HepG2 (cell line): ENCODE results near the gene NSL1. TPM values are rescaled to one million over a fixed set of nuclear protein-coding genes. Genes with fewer than 3 reads are reported as not detected.

Experiments
- ATAC-seq: fragments of 200-7000 bp; cut with Tn5 transposase; 3 replicates; pipeline ENCODE4 v1.9.1; 2020; ENCODE audit warnings: mild to moderate bottlenecking, moderate library complexity
- BruUV-seq: library from RNA; stranded (reverse); fragments of 400-500 nt; replicated peaks from 2 replicates; lab custom pipeline; 2021; lab: Mats Ljungman, UMichigan
- CTCF ChIA-PET: fragments of 300-600 bp; formaldehyde crosslinking; extraction: SDS; loops from one replicate; lab custom pipeline; 2021; ENCODE audit warnings: low total read pairs, inconsistent platforms, low intra/inter-chr PET ratio; lab: Yijun Ruan, JAX
- POLR2A ChIA-PET: fragments of 350-600 bp; sonication (Branson Sonifier 250); formaldehyde crosslinking; loops from one replicate; lab custom pipeline; 2020; ENCODE audit warnings: antibody characterized with exemption, inconsistent platforms; lab: Yijun Ruan, JAX
- DNase-seq: peaks from one replicate; pipeline ENCODE4 v3.0.0-alpha.2; 2015; ENCODE audit warnings: low spot score
- FAIRE-seq: peaks from 3 replicates; lab custom pipeline; 2011; peaks lifted over from hg19 to GRCh38; lab: Jason Lieb, UNC
- H2AFZ ChIP-seq: one replicate; pipeline ENCODE4 v1.6.1; 2011; ENCODE audit warnings: low read length, inconsistent platforms
- H3K27ac ChIP-seq: fragments of 300-600 bp; 3 replicates; pipeline ENCODE4 v1.8.0; 2011; ENCODE audit warnings: mixed run types, mild to moderate bottlenecking, mixed read lengths, low read length, inconsistent platforms; ENCODE audit not compliant: insufficient read depth; ENCODE audit errors: extremely low read length
- H3K27me3 ChIP-seq, 2 experiments: fragments of 200-600 bp in 1 of 2; 2 replicates in 1 of 2; 3 replicates in 1 of 2; pipeline versions ENCODE4 v1.6.0 to v1.8.0; 2011; ENCODE audit warnings: low read length in 2 of 2, mild to moderate bottlenecking in 2 of 2, moderate library complexity in 2 of 2, inconsistent platforms in 1 of 2; ENCODE audit not compliant: insufficient read depth in 2 of 2, control insufficient read depth in 1 of 2
- H3K36me3 ChIP-seq, 2 experiments: fragments of 200-600 bp in 1 of 2; replicated peaks in 1 of 2; 2 replicates in 1 of 2; 3 replicates in 1 of 2; pipeline versions ENCODE4 v1.5.1 to v1.8.0; 2011; ENCODE audit warnings: low read length in 2 of 2, inconsistent platforms in 1 of 2; ENCODE audit not compliant: insufficient read depth in 2 of 2, control insufficient read depth in 1 of 2
- H3K4me1 ChIP-seq: 2 replicates; pipeline ENCODE4 v1.5.1; 2012; ENCODE audit warnings: low read length, inconsistent platforms; ENCODE audit not compliant: insufficient read depth
- H3K4me2 ChIP-seq: 2 replicates; pipeline ENCODE4 v1.6.0; 2011; ENCODE audit warnings: low read depth, low read length, inconsistent platforms
- H3K4me3 ChIP-seq, 3 experiments: fragments of 200-600 bp in 1 of 3; sonication (generic), shearing (Covaris generic) in 1 of 3; replicated peaks in 1 of 3; 2 replicates each; pipeline ENCODE4 v1.5.1; 2011 to 2016; ENCODE audit warnings: low read length in 3 of 3, inconsistent platforms in 2 of 3, low read depth in 2 of 3, mild to moderate bottlenecking in 2 of 3, control low read depth in 1 of 3, mixed read lengths in 1 of 3; ENCODE audit not compliant: insufficient read depth in 1 of 3
- H3K79me2 ChIP-seq: one replicate; pipeline ENCODE4 v1.6.1; 2011; ENCODE audit warnings: low read length, inconsistent platforms; ENCODE audit not compliant: insufficient read depth
- H3K9ac ChIP-seq: 2 replicates; pipeline ENCODE4 v1.6.0; 2011; ENCODE audit warnings: mild to moderate bottlenecking, low read depth, low read length, inconsistent platforms; ENCODE audit not compliant: insufficient read depth
- H3K9me3 ChIP-seq: 2 replicates; pipeline ENCODE4 v1.5.1; 2012; ENCODE audit warnings: mild to moderate bottlenecking, low read length
- H4K20me1 ChIP-seq: 2 replicates; pipeline ENCODE4 v1.6.0; 2011; ENCODE audit warnings: inconsistent platforms, mild to moderate bottlenecking, low read length, moderate library complexity; ENCODE audit not compliant: insufficient read depth
- EED ChIP-seq: sonication (generic); formaldehyde crosslinking; IDR thresholded peaks from 2 replicates; pipeline ENCODE4 v1.5.0; 2020; ENCODE audit warnings: mild to moderate bottlenecking, missing genetic modification reagents
- GMEB1 ChIP-seq: sonication (generic); formaldehyde crosslinking; IDR thresholded peaks from 2 replicates; pipeline ENCODE4 v1.5.1; 2020; ENCODE audit warnings: missing genetic modification reagents, mild to moderate bottlenecking, borderline replicate concordance
- HNF1B ChIP-seq: sonication (generic); formaldehyde crosslinking; IDR thresholded peaks from 2 replicates; pipeline ENCODE4 v1.5.1; 2020; ENCODE audit warnings: mild to moderate bottlenecking, moderate library complexity, missing genetic modification reagents
- NKX3-1 ChIP-seq: sonication (generic); formaldehyde crosslinking; IDR thresholded peaks from 2 replicates; pipeline ENCODE4 v1.5.0; 2020; ENCODE audit warnings: missing genetic modification reagents
- POLR2G ChIP-seq: fragments of 200-400 bp; formaldehyde crosslinking; IDR thresholded peaks from 2 replicates; pipeline ENCODE4 v1.6.1; 2018; ENCODE audit warnings: mild to moderate bottlenecking, low read depth, low read length, moderate library complexity
- REXO4 ChIP-seq: sonication (generic); formaldehyde crosslinking; IDR thresholded peaks from 2 replicates; pipeline ENCODE4 v1.8.0; 2022; ENCODE audit warnings: missing genetic modification reagents, mild to moderate bottlenecking, borderline replicate concordance
- TEAD3 ChIP-seq: optimal IDR thresholded peaks from 2 replicates; pipeline ENCODE3; 2016; ENCODE audit warnings: borderline replicate concordance
- ZNF24 ChIP-seq: fragments of 450-650 bp; IDR thresholded peaks from 2 replicates; pipeline ENCODE4 v1.6.1; 2017; ENCODE audit warnings: antibody characterized with exemption, mild to moderate bottlenecking
- ZNF460 ChIP-seq: sonication (generic); formaldehyde crosslinking; IDR thresholded peaks from 2 replicates; pipeline ENCODE4 v1.5.1; 2020; ENCODE audit warnings: missing genetic modification reagents, mild to moderate bottlenecking, borderline replicate concordance
- ZNF589 ChIP-seq: sonication (generic); formaldehyde crosslinking; conservative IDR thresholded peaks from 2 replicates; pipeline ENCODE4 v1.8.0; 2022; ENCODE audit warnings: mild to moderate bottlenecking, moderate library complexity, missing genetic modification reagents
- ZNF720 ChIP-seq: sonication (generic); formaldehyde crosslinking; IDR thresholded peaks from 2 replicates; pipeline ENCODE4 v1.4.0; 2020; ENCODE audit warnings: missing genetic modification reagents
- ZNF776 ChIP-seq: sonication (generic); formaldehyde crosslinking; IDR thresholded peaks from 2 replicates; pipeline ENCODE4 v1.4.0; 2020; ENCODE audit warnings: mild to moderate bottlenecking, missing genetic modification reagents
- WGBS: methylation state at CpG from one replicate; pipeline ENCODE4 v1.1.6; 2017; ENCODE audit warnings: low lambda C conversion rate; 5-methylcytosine and 5-hydroxymethylcytosine counted together
- in situ Hi-C: cut with HindIII; loops from 2 replicates; pipeline ENCODE4 v1.10.0; 2017; ENCODE audit warnings: low pct_unique_long_range_greater_than_20kb; ENCODE audit not compliant: extremely low pct_ligation_motif_present
- intact Hi-C: fragments of 100-400 bp; cut with micrococcal nuclease; formaldehyde crosslinking; loops from one replicate; pipeline ENCODE4 v1.10.0; 2022; ENCODE audit not compliant: unreplicated experiment
- polyA plus RNA-seq, 8 experiments: library from polyadenylated mRNA; depleted of rRNA in 3 of 8; stranded (reverse) in 7 of 8; unstranded in 1 of 8; fragments of >200 nt; fragmentation: Illumina TruSeq in 4 of 8; extraction: Trizol in 4 of 8; gene quantifications; 2 replicates each; pipeline versions ENCODE4 v1.2.1 to v1.2.3, GENCODE V29; 2011 to 2016; ENCODE audit warnings: low read depth in 4 of 8, missing spikeins in 1 of 8, mixed read lengths in 1 of 8; ENCODE audit not compliant: insufficient read depth in 1 of 8
- total RNA-seq, 5 experiments: library from RNA; depleted of rRNA; stranded (reverse); fragments of >200 nt; fragmentation: Illumina TruSeq; extraction: Trizol; gene quantifications; 2 replicates each; pipeline ENCODE4 v1.2.3, GENCODE V29; 2016; ENCODE audit warnings: low read depth in 1 of 5
- TF ChIP-seq, protein P1 (sequence below): sonication (generic); formaldehyde crosslinking; IDR thresholded peaks from 2 replicates; pipeline ENCODE4 v1.4.0; 2020; ENCODE audit warnings: mild to moderate bottlenecking, missing genetic modification reagents, borderline replicate concordance

NSL1 gene
- total and polyA plus RNA-seq, 2 of the 13 experiments (the other 11 are each of a cell fraction or from before 2014, with no cell fraction given) = 34.5 to 77.4 TPM

GRCh38 chr1:212688341-212689047 lies 103.1 kb downstream of the NSL1 start:
- DNase-seq (no peak), ATAC-seq (no peak), FAIRE-seq (no peak)
- 14% methylated on average over 7 of the region's 7 CpGs for WGBS
- Histone ChIP-seq H2AFZ (no peak overlapping the region), H3K36me3 (no peaks in the 10 kb centered on the region), H3K9ac (no peak overlapping the region), H3K79me2 (no peaks in the 10 kb centered on the region), H3K4me2 (no peak overlapping the region), H3K27me3 (peaks cover 0 to 77% of the 10 kb centered on the region in 2 experiments; a peak in 4 of 5 replicates), H3K9me3 (no peaks in the 10 kb centered on the region), H3K4me1 (peaks cover 11% of the 10 kb centered on the region), H3K27ac (no peak overlapping the region), H3K4me3 (no peak overlapping the region), H4K20me1 (no peaks in the 10 kb centered on the region)
- BruUV-seq = no TSS peak
- in situ Hi-C loops = no loop called here
- no peak for TF ChIP-seq ZNF589 (CRISPR knock-in tag)
- no peak for TF ChIP-seq EED (CRISPR knock-in tag)
- no peak for TF ChIP-seq ZNF720 (CRISPR knock-in tag)
- no peak for TF ChIP-seq ZNF24
- no peak for TF ChIP-seq REXO4 (CRISPR knock-in tag)
- POLR2A ChIA-PET = no interaction called here
- CTCF ChIA-PET = no interaction called here
- intact Hi-C loops = no loop called here

DNA sequence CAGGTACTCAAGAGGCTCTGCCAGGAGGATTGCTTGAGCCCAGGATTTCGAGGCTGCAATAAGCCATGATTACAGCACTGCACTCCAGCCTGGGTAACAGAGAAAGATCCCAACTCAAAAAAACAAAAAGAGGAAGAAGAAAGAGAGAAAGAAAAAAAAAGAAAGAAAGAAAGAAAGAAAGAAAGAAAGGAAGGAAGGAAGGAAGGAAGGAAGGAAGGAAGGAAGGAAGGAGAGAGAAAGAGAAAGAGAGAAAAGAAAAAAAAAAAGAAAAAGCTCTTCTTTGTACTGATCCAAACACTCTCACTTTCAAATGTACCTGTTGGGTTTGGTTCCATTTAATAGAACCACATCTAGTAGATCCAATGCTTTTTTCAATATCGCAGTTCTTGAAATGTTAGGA lies 103.8 kb downstream of the NSL1 start:
- Histone ChIP-seq H3K79me2 (no peaks in the 10 kb centered on the region), H2AFZ (no peak overlapping the region), H3K36me3 (no peaks in the 10 kb centered on the region), H3K4me2 (no peak overlapping the region), H3K27ac (no peak overlapping the region), H4K20me1 (no peaks in the 10 kb centered on the region), H3K4me1 (peaks cover 11% of the 10 kb centered on the region), H3K9me3 (no peaks in the 10 kb centered on the region), H3K9ac (no peak overlapping the region), H3K4me3 (no peak overlapping the region), H3K27me3 (peaks cover 0 to 73% of the 10 kb centered on the region in 2 experiments; a peak in 4 of 5 replicates)
- DNase-seq (no peak), FAIRE-seq (no peak), ATAC-seq (no peak)
- in situ Hi-C loops (no loop called here), intact Hi-C loops (no loop called here)
- 48% methylated on average over 2 of the region's 2 CpGs for WGBS
- POLR2A ChIA-PET = no interaction called here
- BruUV-seq = no TSS peak
- CTCF ChIA-PET = no interaction called here
- TF ChIP-seq HNF1B (CRISPR knock-in tag) = no peak
- no peak for TF ChIP-seq GMEB1
- TF ChIP-seq ZNF776 (CRISPR knock-in tag) = no peak
- TF ChIP-seq, protein P1, sequence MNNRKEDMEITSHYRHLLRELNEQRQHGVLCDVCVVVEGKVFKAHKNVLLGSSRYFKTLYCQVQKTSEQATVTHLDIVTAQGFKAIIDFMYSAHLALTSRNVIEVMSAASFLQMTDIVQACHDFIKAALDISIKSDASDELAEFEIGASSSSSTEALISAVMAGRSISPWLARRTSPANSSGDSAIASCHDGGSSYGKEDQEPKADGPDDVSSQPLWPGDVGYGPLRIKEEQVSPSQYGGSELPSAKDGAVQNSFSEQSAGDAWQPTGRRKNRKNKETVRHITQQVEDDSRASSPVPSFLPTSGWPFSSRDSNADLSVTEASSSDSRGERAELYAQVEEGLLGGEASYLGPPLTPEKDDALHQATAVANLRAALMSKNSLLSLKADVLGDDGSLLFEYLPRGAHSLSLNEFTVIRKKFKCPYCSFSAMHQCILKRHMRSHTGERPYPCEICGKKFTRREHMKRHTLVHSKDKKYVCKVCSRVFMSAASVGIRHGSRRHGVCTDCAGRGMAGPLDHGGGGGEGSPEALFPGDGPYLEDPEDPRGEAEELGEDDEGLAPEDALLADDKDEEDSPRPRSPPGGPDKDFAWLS (CRISPR knock-in tag) = no peak
- TF ChIP-seq POLR2G = no peak
- TF ChIP-seq NKX3-1 (CRISPR knock-in tag) = no peak
- no peak for TF ChIP-seq ZNF460 (CRISPR knock-in tag)
- TF ChIP-seq TEAD3 (CRISPR knock-in tag) = no peak
